Activated T-helper 1 cell treated with Interleukin-2 at 50 U/mL for 16 hours (primary cell): Measurements from ENCODE around the gene PROK2.
A peak's percentile ranks its signal among the peaks of the same experiment; 100 is the strongest.

Experiments used
- DNase-seq: peaks from one replicate; pipeline ENCODE4 v3.0.0-alpha.2; 2020; ENCODE audit warnings: low read depth

PROK2 gene

GRCh38 chr3:71734881-71735280, 50.1 kb downstream of the PROK2 start:
- no peak for DNase-seq

GRCh38 chr3:71733319-71733718, 51.6 kb downstream of the PROK2 start:
- no peak for DNase-seq

- no peak for DNase-seq
Measured at GRCh38 chr3:71732637-71733036, 52.3 kb downstream of the PROK2 start.

GRCh38 chr3:71728632-71729342, 56.2 kb downstream of the PROK2 start:
- DNase-seq: no peak

GRCh38 chr3:71726146-71726545, 58.8 kb downstream of the PROK2 start:
- peak; percentile 35 for DNase-seq

- DNase-seq: peak; percentile 27
Measured at GRCh38 chr3:71725271-71725991, 59.5 kb downstream of the PROK2 start, which contains the start of gene EIF4E3. Gene EIF4E3, minus strand, starts transcription at chr3:71725402. Its CDS starts 35 bp downstream, at chr3:71725367.

GRCh38 chr3:71724584-71725270, 60.2 kb downstream of the PROK2 start:
- no peak for DNase-seq

- DNase-seq: no peak
Measured at GRCh38 chr3:71724171-71724453, 60.8 kb downstream of the PROK2 start.

GRCh38 chr3:71723452-71724170, 61.3 kb downstream of the PROK2 start:
- no peak for DNase-seq

GRCh38 chr3:71722693-71723092, 62.3 kb downstream of the PROK2 start:
- no peak for DNase-seq
